SU-DHL-6 (cell line): ENCODE data around the gene GAGE10.

ENCODE experiments used
- H2AFZ ChIP-seq: fragments of 200-600 bp; sonication (generic); 2 replicates; pipeline ENCODE4 v1.6.1; 2014; ENCODE audit warnings: low read depth, mild to moderate bottlenecking, moderate library complexity, mixed read lengths, antibody characterized with exemption, low read length; ENCODE audit not compliant: severe bottlenecking
- H3F3A ChIP-seq: fragments of 200-600 bp; shearing (Covaris generic); 2 replicates; pipeline ENCODE4 v1.6.0; 2016; ENCODE audit warnings: antibody characterized with exemption, mild to moderate bottlenecking; ENCODE audit not compliant: insufficient read depth
- H3K27ac ChIP-seq: fragments of 200-600 bp; sonication (generic); 2 replicates; pipeline ENCODE4 v1.5.1; 2016; ENCODE audit warnings: low read depth, mild to moderate bottlenecking, low read length, moderate library complexity, mixed read lengths
- H3K27me3 ChIP-seq: fragments of 200-600 bp; sonication (generic), shearing (Covaris generic); 2 replicates; pipeline ENCODE4 v1.6.0; 2014; ENCODE audit warnings: mild to moderate bottlenecking, low read length
- H3K36me3 ChIP-seq: fragments of 200-600 bp; sonication (generic); 2 replicates; pipeline ENCODE4 v1.6.1; 2014; ENCODE audit warnings: mild to moderate bottlenecking, low read length, mixed read lengths
- H3K4me2 ChIP-seq: fragments of 300-600, 200-600 bp; shearing (Covaris generic), sonication (generic); 2 replicates; pipeline ENCODE4 v1.6.0; 2014; ENCODE audit warnings: low read length, low read depth, mild to moderate bottlenecking; ENCODE audit not compliant: poor library complexity, severe bottlenecking
- H3K4me3 ChIP-seq: fragments of 200-600 bp; sonication (generic); 2 replicates; pipeline ENCODE4 v1.5.1; 2014; ENCODE audit warnings: antibody characterized with exemption, low read length, mild to moderate bottlenecking, mixed read lengths; ENCODE audit not compliant: insufficient read depth, poor library complexity, severe bottlenecking
- H3K79me2 ChIP-seq: fragments of 200-600 bp; sonication (generic); 2 replicates; pipeline ENCODE4 v1.6.1; 2014; ENCODE audit warnings: mild to moderate bottlenecking, low read length, moderate library complexity; ENCODE audit not compliant: insufficient read depth
- H3K9ac ChIP-seq: fragments of 200-600 bp; sonication (generic); 2 replicates; pipeline ENCODE4 v1.7.0; 2014; ENCODE audit warnings: mild to moderate bottlenecking, low read length
- H3K9me2 ChIP-seq: fragments of 200-600 bp; sonication (generic); replicated peaks from 2 replicates; pipeline ENCODE4 v1.6.1; 2014; ENCODE audit warnings: low read length; ENCODE audit not compliant: insufficient read depth
- H3K9me3 ChIP-seq: fragments of 200-600 bp; sonication (generic); 2 replicates; pipeline ENCODE4 v1.6.1; 2014; ENCODE audit warnings: low read length, mixed read lengths; ENCODE audit not compliant: insufficient read depth
- H4K20me1 ChIP-seq: fragments of 200-600 bp; sonication (generic); 2 replicates; pipeline ENCODE4 v1.6.1; 2014; ENCODE audit warnings: low read depth, mild to moderate bottlenecking, antibody characterized with exemption, low read length, moderate library complexity, mixed read lengths
- CTCF ChIP-seq: fragments of 200-600 bp; sonication (generic); IDR thresholded peaks from one replicate; pipeline ENCODE4 v1.5.1; 2017; ENCODE audit warnings: antibody characterized with exemption, mild to moderate bottlenecking, low read length, moderate library complexity; ENCODE audit not compliant: insufficient read depth, poor library complexity, severe bottlenecking
- EZH2phosphoT487 ChIP-seq: fragments of 200-600 bp; sonication (generic), shearing (Covaris generic); conservative IDR thresholded peaks from 2 replicates; pipeline ENCODE4 v1.6.1; 2018; ENCODE audit warnings: mild to moderate bottlenecking, antibody characterized with exemption, low read length, moderate library complexity, mixed read lengths

The GAGE10 gene

DNA sequence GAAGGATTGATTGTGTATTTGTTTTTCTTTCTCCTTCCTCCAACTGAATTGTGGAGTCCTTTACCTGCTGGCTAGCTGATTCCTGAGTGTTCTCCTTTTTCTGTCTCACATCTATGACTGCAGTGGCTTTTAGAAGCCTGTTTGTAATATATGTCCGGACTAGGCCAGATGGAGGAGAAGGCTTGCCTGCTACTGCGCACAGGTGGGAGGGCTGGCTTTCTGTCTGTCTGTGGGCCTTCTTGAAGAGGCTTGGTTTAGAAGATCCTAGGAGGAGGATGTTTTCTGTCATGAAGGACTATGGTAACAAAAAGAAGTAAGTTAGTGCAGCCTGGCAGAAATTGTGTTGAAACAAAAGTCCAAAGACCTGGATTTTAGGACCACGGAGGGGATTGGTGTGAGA lies 25.4 kb upstream of the GAGE10 start:
- TF ChIP-seq CTCF = no peak
- TF ChIP-seq EZH2phosphoT487 = no peak
- H2AFZ ChIP-seq = no peak overlapping the region
- no peaks in the 10 kb centered on the region for H3K79me2 ChIP-seq
- H3K4me2 ChIP-seq = no peak overlapping the region
- no peak overlapping the region for H3K9ac ChIP-seq
- no peaks in the 10 kb centered on the region for H3K9me2 ChIP-seq
- no peaks in the 10 kb centered on the region for H3F3A ChIP-seq
- H3K36me3 ChIP-seq = no peaks in the 10 kb centered on the region
- H4K20me1 ChIP-seq = no peaks in the 10 kb centered on the region
- H3K27ac ChIP-seq = no peak overlapping the region
- no peak overlapping the region for H3K4me3 ChIP-seq
- H3K27me3 ChIP-seq = no peaks in the 10 kb centered on the region
- no peaks in the 10 kb centered on the region for H3K9me3 ChIP-seq

- Histone ChIP-seq H3K79me2 (no peaks in the 10 kb centered on the region), H3K9me3 (no peaks in the 10 kb centered on the region), H3K4me2 (no peak overlapping the region), H4K20me1 (no peaks in the 10 kb centered on the region), H3K9ac (no peak overlapping the region), H3F3A (no peaks in the 10 kb centered on the region), H2AFZ (no peak overlapping the region), H3K4me3 (no peak overlapping the region), H3K27me3 (no peaks in the 10 kb centered on the region), H3K27ac (no peak overlapping the region), H3K9me2 (no peaks in the 10 kb centered on the region), H3K36me3 (no peaks in the 10 kb centered on the region)
- TF ChIP-seq EZH2phosphoT487 (no peak), CTCF (no peak)
Measured at GRCh38 chrX:49282647-49283011, 20.8 kb upstream of the GAGE10 start.

GRCh38 chrX:49284212-49284611 lies 19.2 kb upstream of the GAGE10 start:
- Histone ChIP-seq H3K9ac (no peak overlapping the region), H3K79me2 (no peaks in the 10 kb centered on the region), H3K27me3 (no peaks in the 10 kb centered on the region), H3K9me2 (no peaks in the 10 kb centered on the region), H4K20me1 (no peaks in the 10 kb centered on the region), H3K9me3 (no peaks in the 10 kb centered on the region), H3K4me2 (no peak overlapping the region), H3K27ac (no peak overlapping the region), H3K36me3 (no peaks in the 10 kb centered on the region), H3F3A (no peaks in the 10 kb centered on the region), H3K4me3 (no peak overlapping the region), H2AFZ (no peak overlapping the region)
- TF ChIP-seq EZH2phosphoT487 (no peak), CTCF (no peak)

DNA sequence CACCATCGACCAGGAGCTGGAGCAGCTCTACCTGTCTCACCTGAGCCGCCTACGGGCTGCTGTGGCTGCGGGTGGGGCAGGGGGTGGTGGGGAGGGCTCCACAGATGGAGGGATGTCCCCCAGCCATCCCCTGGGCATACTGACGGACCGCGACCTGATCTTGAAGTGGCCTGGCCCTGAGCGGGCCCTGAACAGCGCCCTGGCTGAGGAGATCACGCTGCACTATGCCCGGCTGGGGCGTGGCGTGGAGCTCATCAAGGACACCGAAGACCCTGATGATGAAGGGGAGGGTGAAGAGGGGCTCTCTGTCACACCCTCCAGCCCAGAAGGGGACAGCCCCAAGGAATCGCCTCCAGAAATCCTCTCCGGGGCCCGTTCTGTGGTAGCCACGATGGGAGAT lies 17.3 kb upstream of the GAGE10 start:
- Histone ChIP-seq H2AFZ (no peak overlapping the region), H3K27me3 (no peaks in the 10 kb centered on the region), H3K36me3 (no peaks in the 10 kb centered on the region), H3K79me2 (no peaks in the 10 kb centered on the region), H3K4me2 (no peak overlapping the region), H3K9ac (no peak overlapping the region), H3K9me3 (no peaks in the 10 kb centered on the region), H3K9me2 (no peaks in the 10 kb centered on the region), H3K27ac (no peak overlapping the region), H3K4me3 (no peak overlapping the region), H4K20me1 (no peaks in the 10 kb centered on the region), H3F3A (no peaks in the 10 kb centered on the region)
- TF ChIP-seq EZH2phosphoT487 = no peak
- TF ChIP-seq CTCF = no peak
